ENCODE data around the gene NPIPB13.
"Not testable (repeated sequence)": the region's sequence is repeated elsewhere in the genome, so short reads cannot be mapped to it uniquely, and the experiment has no call there.

The NPIPB13 gene

DNA sequence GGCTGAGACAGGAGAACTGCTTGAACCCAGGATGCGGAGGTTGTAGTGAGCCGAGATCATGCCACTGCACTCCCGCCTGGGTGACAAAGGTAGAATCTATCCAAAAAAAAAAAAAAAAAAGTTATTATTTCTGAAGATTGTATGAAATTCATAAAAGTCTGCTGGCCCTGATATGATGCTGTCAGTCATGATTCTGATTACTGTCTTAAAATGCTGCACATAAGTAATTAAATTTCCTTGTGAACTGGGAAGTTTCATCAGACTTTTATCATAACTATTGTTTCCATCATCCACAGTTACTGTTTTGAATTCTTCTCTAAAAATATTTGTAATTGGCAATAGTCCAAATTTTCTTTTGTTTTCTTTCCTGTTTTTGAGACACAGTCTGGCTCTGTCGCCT is at the start of gene NPIPB13:
NPIPB13 (minus strand) TSS at position 101 of the 400 bp plus-strand sequence. CDS start 2,906 bp downstream, outside the sequence.
- not testable (repeated sequence) for DNase-seq

DNA sequence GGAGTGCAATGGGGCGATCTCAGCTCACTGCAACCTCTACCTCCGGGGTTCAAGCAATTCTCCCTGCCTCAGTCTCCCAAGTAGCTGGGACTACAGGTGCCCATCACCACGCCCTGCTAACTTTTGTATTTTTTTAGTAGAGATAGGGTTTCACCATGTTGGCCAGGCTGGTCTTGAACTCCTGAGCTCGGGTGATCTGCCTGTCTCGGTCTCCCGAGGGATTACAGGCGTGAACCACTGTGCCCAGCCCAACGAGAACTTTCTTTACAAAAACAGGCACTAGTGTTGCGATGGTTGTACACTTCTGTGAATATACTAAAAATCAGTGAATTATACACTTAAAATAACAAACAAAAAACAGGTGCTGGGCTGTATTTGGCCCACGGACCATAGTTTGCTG is 34.1 kb upstream of the NPIPB13 start:
- not testable (repeated sequence) for DNase-seq

DNA sequence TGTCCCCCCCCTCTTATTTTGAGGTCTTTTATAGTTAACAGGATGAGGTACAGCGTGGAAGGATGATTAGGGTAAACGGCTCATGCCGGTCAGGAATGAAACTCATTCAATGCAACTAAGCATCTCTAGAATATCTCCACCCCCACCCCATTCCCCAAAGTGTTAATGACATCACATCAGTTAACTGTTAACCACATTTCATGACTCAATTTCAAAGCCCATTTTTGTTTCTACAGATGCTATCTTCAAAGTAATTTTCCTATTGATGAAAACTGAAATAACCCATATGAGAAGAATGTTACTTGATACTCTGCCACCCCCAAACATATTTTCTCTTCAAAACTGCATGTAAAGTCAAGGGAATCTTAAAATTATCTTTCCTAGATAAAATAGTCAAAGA is 30.2 kb upstream of the NPIPB13 start:
- not testable (repeated sequence) for DNase-seq

GRCh38 chr16:30217082-30217481 is 31.2 kb downstream of the NPIPB13 start:
- DNase-seq = not testable (repeated sequence)

- DNase-seq = not testable (repeated sequence)
Measured at GRCh38 chr16:30211414-30211813, 36.9 kb downstream of the NPIPB13 start.

- DNase-seq = not testable (repeated sequence)
Measured at GRCh38 chr16:30209032-30209431, 39.2 kb downstream of the NPIPB13 start.

GRCh38 chr16:30207063-30207704 is 41.1 kb downstream of the NPIPB13 start:
- not testable (repeated sequence) for DNase-seq

- not testable (repeated sequence) for DNase-seq
Measured at GRCh38 chr16:30206252-30206651, 42.0 kb downstream of the NPIPB13 start.

GRCh38 chr16:30205541-30206236 is 42.6 kb downstream of the NPIPB13 start:
- not testable (repeated sequence) for DNase-seq

GRCh38 chr16:30199608-30200343 is 48.5 kb downstream of the NPIPB13 start:
- not testable (repeated sequence) for DNase-seq

DNA sequence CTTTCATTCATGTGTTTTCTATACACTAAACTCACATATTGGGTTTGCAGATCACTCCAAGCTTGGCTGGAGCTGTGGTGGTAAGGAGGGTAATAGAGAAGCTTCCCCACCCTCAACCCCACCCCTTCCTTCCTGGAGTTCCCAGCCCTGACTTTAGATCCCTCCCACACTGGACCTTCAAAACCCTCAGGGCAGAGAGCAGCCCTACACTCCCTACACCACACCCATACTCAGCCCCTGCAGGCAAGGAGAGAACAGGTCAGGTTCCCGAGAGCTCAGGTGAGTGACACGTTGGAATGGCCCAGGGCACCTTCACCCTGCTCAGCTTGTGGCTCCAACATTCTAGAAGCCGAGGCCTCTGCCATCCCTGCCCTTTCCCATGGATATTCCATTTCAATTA is 49.2 kb downstream of the NPIPB13 start, which contains the start of gene SULT1A3:
SULT1A3 (plus strand) TSS at position 207 of the 400 bp plus-strand sequence. CDS start 1,474 bp downstream, outside the sequence.
- DNase-seq = not testable (repeated sequence)

Measured in NCI-H510A (cell line).